ENCODE measurements around the gene PPFIA2.
"Not testable (repeated sequence)": the region's sequence is repeated elsewhere in the genome, so short reads cannot be mapped to it uniquely, and the experiment has no call there.

Gene PPFIA2

DNA sequence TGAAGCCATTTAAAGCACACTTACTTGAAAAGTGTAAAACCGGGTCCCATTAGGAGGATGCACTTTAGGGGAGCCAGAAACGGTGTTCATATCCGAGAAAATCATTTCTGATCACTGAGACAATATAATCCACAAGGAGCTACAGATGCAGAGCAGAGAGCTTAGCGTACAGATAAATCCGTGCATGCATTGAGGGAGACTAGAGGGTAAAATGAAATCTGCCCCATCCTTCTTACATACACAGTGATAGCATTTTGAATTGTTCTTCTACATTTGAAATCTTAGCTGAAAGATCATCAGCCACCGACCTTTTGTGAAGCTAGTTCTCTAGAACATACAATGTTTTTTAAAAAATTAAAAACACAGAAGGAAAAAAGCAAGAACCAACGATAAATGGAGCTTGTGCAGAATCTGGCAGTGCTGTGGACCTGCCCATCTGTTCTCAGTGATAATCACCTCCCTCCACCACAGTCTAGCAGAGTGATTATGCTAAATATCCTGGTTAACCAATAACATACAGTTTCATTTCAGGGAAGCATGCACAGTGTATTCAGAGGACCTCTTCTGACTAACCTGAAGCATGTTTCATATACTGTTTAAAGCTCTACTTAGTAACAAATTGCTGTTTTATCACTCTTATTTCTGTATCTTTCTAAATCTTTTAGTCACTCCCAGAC lies 161.1 kb downstream of the PPFIA2 start:
- H3K9ac ChIP-seq (ENCODE audit: low read depth, low read length), result no peak overlapping the region
- no peaks in the 10 kb centered on the region for H3K9me3 ChIP-seq (ENCODE audit: control insufficient read depth, insufficient read depth, low read length)
- no peaks in the 10 kb centered on the region for H3K27me3 ChIP-seq (ENCODE audit: control insufficient read depth, insufficient read depth, low read length)
- no peak overlapping the region for H3K4me3 ChIP-seq (ENCODE audit: low read depth, low read length)
- H3K27ac ChIP-seq (ENCODE audit: low read depth, low read length), result no peak overlapping the region
- no peaks in the 10 kb centered on the region for H3K36me3 ChIP-seq (ENCODE audit: control insufficient read depth, insufficient read depth, low read length)
- H3K4me1 ChIP-seq (ENCODE audit: control insufficient read depth, insufficient read depth, low read length), result no peaks in the 10 kb centered on the region

GRCh38 chr12:81596558-81596957 lies 162.6 kb downstream of the PPFIA2 start:
- H3K4me3 ChIP-seq (ENCODE audit: low read depth, low read length), result no peak overlapping the region
- no peaks in the 10 kb centered on the region for H3K4me1 ChIP-seq (ENCODE audit: control insufficient read depth, insufficient read depth, low read length)
- no peak overlapping the region for H3K9ac ChIP-seq (ENCODE audit: low read depth, low read length)
- no peak overlapping the region for H3K27ac ChIP-seq (ENCODE audit: low read depth, low read length)
- H3K9me3 ChIP-seq (ENCODE audit: control insufficient read depth, insufficient read depth, low read length), result peaks cover 3% of the 10 kb centered on the region; the same call in 1 of the 2 replicates
- no peaks in the 10 kb centered on the region for H3K27me3 ChIP-seq (ENCODE audit: control insufficient read depth, insufficient read depth, low read length)
- H3K36me3 ChIP-seq (ENCODE audit: control insufficient read depth, insufficient read depth, low read length), result no peaks in the 10 kb centered on the region

GRCh38 chr12:81591256-81591655 lies 167.9 kb downstream of the PPFIA2 start:
- Histone ChIP-seq H3K9ac (ENCODE audit: low read depth, low read length) (no peak overlapping the region), H3K4me1 (ENCODE audit: control insufficient read depth, insufficient read depth, low read length) (no peaks in the 10 kb centered on the region), H3K27ac (ENCODE audit: low read depth, low read length) (no peak overlapping the region), H3K27me3 (ENCODE audit: control insufficient read depth, insufficient read depth, low read length) (no peaks in the 10 kb centered on the region), H3K9me3 (ENCODE audit: control insufficient read depth, insufficient read depth, low read length) (peaks cover 12% of the 10 kb centered on the region), H3K4me3 (ENCODE audit: low read depth, low read length) (no peak overlapping the region), H3K36me3 (ENCODE audit: control insufficient read depth, insufficient read depth, low read length) (no peaks in the 10 kb centered on the region)

DNA sequence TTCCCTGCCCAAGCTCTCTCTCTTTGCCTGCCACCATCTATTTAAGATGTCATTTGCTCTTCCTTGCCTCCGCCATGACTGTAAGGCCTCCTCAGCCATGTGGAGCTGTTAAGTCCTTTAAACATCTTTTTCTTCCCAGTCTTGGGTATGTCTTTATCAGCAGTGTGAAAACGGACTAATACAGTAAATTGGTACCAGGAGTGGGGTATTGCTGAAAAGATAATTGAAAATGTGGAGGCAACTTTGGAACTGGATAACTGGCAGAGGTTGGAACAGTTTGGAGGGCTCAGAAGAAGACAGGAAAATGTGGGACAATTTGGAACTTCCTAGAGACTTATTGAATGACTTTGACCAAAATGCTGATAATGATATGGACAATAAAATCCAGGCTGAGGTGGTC lies 168.4 kb downstream of the PPFIA2 start:
- not testable (repeated sequence) for H3K27ac ChIP-seq (ENCODE audit: low read depth, low read length); H3K4me1 ChIP-seq (ENCODE audit: control insufficient read depth, insufficient read depth, low read length); H3K9ac ChIP-seq (ENCODE audit: low read depth, low read length); H3K36me3 ChIP-seq (ENCODE audit: control insufficient read depth, insufficient read depth, low read length); H3K27me3 ChIP-seq (ENCODE audit: control insufficient read depth, insufficient read depth, low read length); H3K4me3 ChIP-seq (ENCODE audit: low read depth, low read length)
- H3K9me3 ChIP-seq (ENCODE audit: control insufficient read depth, insufficient read depth, low read length), result peaks cover 12% of the 10 kb centered on the region

- Histone ChIP-seq H3K9me3 (ENCODE audit: control insufficient read depth, insufficient read depth, low read length) (peaks cover 12% of the 10 kb centered on the region), H3K9ac (ENCODE audit: low read depth, low read length) (no peak overlapping the region), H3K27ac (ENCODE audit: low read depth, low read length) (no peak overlapping the region), H3K27me3 (ENCODE audit: control insufficient read depth, insufficient read depth, low read length) (no peaks in the 10 kb centered on the region), H3K4me3 (ENCODE audit: low read depth, low read length) (no peak overlapping the region), H3K4me1 (ENCODE audit: control insufficient read depth, insufficient read depth, low read length) (no peaks in the 10 kb centered on the region), H3K36me3 (ENCODE audit: control insufficient read depth, insufficient read depth, low read length) (no peaks in the 10 kb centered on the region)
Observed at GRCh38 chr12:81588235-81589008, 170.7 kb downstream of the PPFIA2 start.

- H3K9me3 ChIP-seq (ENCODE audit: control insufficient read depth, insufficient read depth, low read length), result peaks cover 3% of the 10 kb centered on the region; the same call in 1 of the 2 replicates
- H3K9ac ChIP-seq (ENCODE audit: low read depth, low read length), result no peak overlapping the region
- H3K4me3 ChIP-seq (ENCODE audit: low read depth, low read length), result no peak overlapping the region
- H3K27me3 ChIP-seq (ENCODE audit: control insufficient read depth, insufficient read depth, low read length), result no peaks in the 10 kb centered on the region
- H3K27ac ChIP-seq (ENCODE audit: low read depth, low read length), result no peak overlapping the region
- H3K36me3 ChIP-seq (ENCODE audit: control insufficient read depth, insufficient read depth, low read length), result no peaks in the 10 kb centered on the region
- no peaks in the 10 kb centered on the region for H3K4me1 ChIP-seq (ENCODE audit: control insufficient read depth, insufficient read depth, low read length)
Observed at GRCh38 chr12:81585787-81586186, 173.4 kb downstream of the PPFIA2 start.

- Histone ChIP-seq H3K27me3 (ENCODE audit: control insufficient read depth, insufficient read depth, low read length) (no peaks in the 10 kb centered on the region), H3K27ac (ENCODE audit: low read depth, low read length) (no peak overlapping the region), H3K9me3 (ENCODE audit: control insufficient read depth, insufficient read depth, low read length) (no peaks in the 10 kb centered on the region), H3K9ac (ENCODE audit: low read depth, low read length) (no peak overlapping the region), H3K4me3 (ENCODE audit: low read depth, low read length) (no peak overlapping the region), H3K36me3 (ENCODE audit: control insufficient read depth, insufficient read depth, low read length) (no peaks in the 10 kb centered on the region), H3K4me1 (ENCODE audit: control insufficient read depth, insufficient read depth, low read length) (no peaks in the 10 kb centered on the region)
Observed at GRCh38 chr12:81573228-81573627, 185.9 kb downstream of the PPFIA2 start.

DNA sequence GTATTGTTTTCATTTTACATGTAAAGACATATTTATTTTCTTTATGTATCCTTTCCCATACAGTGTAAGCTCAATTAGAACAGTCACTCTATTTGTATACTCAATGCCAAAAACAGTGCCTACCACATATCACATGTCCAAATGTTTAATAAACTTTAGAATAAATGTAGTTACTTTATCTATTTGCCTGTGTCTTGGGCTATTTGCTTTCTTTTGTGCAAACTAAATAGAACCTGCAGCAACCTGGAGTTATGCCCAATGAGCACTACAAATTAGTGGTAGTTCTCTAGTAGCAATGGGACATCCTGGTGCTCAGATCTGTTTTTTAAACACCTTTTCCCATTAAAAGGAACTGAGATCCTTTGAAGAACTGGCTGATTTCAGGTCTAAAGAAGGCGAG lies 186.7 kb downstream of the PPFIA2 start:
- no peaks in the 10 kb centered on the region for H3K27me3 ChIP-seq (ENCODE audit: control insufficient read depth, insufficient read depth, low read length)
- no peaks in the 10 kb centered on the region for H3K9me3 ChIP-seq (ENCODE audit: control insufficient read depth, insufficient read depth, low read length)
- no peak overlapping the region for H3K27ac ChIP-seq (ENCODE audit: low read depth, low read length)
- no peak overlapping the region for H3K9ac ChIP-seq (ENCODE audit: low read depth, low read length)
- no peaks in the 10 kb centered on the region for H3K36me3 ChIP-seq (ENCODE audit: control insufficient read depth, insufficient read depth, low read length)
- H3K4me1 ChIP-seq (ENCODE audit: control insufficient read depth, insufficient read depth, low read length), result no peaks in the 10 kb centered on the region
- H3K4me3 ChIP-seq (ENCODE audit: low read depth, low read length), result no peak overlapping the region

- Histone ChIP-seq H3K9ac (ENCODE audit: low read depth, low read length) (no peak overlapping the region), H3K9me3 (ENCODE audit: control insufficient read depth, insufficient read depth, low read length) (no peaks in the 10 kb centered on the region), H3K36me3 (ENCODE audit: control insufficient read depth, insufficient read depth, low read length) (no peaks in the 10 kb centered on the region), H3K4me3 (ENCODE audit: low read depth, low read length) (no peak overlapping the region), H3K27me3 (ENCODE audit: control insufficient read depth, insufficient read depth, low read length) (no peaks in the 10 kb centered on the region), H3K27ac (ENCODE audit: low read depth, low read length) (no peak overlapping the region), H3K4me1 (ENCODE audit: control insufficient read depth, insufficient read depth, low read length) (no peaks in the 10 kb centered on the region)
Observed at GRCh38 chr12:81570234-81570633, 188.9 kb downstream of the PPFIA2 start.

GRCh38 chr12:81564237-81564636 lies 194.9 kb downstream of the PPFIA2 start:
- Histone ChIP-seq H3K27ac (ENCODE audit: low read depth, low read length) (no peak overlapping the region), H3K9me3 (ENCODE audit: control insufficient read depth, insufficient read depth, low read length) (no peaks in the 10 kb centered on the region), H3K9ac (ENCODE audit: low read depth, low read length) (no peak overlapping the region), H3K36me3 (ENCODE audit: control insufficient read depth, insufficient read depth, low read length) (no peaks in the 10 kb centered on the region), H3K4me3 (ENCODE audit: low read depth, low read length) (no peak overlapping the region), H3K4me1 (ENCODE audit: control insufficient read depth, insufficient read depth, low read length) (no peaks in the 10 kb centered on the region), H3K27me3 (ENCODE audit: control insufficient read depth, insufficient read depth, low read length) (no peaks in the 10 kb centered on the region)

GRCh38 chr12:81558031-81558430 lies 201.1 kb downstream of the PPFIA2 start:
- Histone ChIP-seq H3K27me3 (ENCODE audit: control insufficient read depth, insufficient read depth, low read length) (no peaks in the 10 kb centered on the region), H3K27ac (ENCODE audit: low read depth, low read length) (no peak overlapping the region), H3K4me1 (ENCODE audit: control insufficient read depth, insufficient read depth, low read length) (no peaks in the 10 kb centered on the region), H3K9ac (ENCODE audit: low read depth, low read length) (no peak overlapping the region), H3K9me3 (ENCODE audit: control insufficient read depth, insufficient read depth, low read length) (no peaks in the 10 kb centered on the region), H3K4me3 (ENCODE audit: low read depth, low read length) (no peak overlapping the region), H3K36me3 (ENCODE audit: control insufficient read depth, insufficient read depth, low read length) (no peaks in the 10 kb centered on the region)

Data from HUES48 (cell line).